ENCODE data around the gene LRCH4.

The LRCH4 gene

GRCh38 chr7:100584683-100585510 is 1.0 kb downstream of the LRCH4 start:
- TF ChIP-seq CTCF (IDR thresholded peaks at IDR 0.05; ENCODE audit: extremely low read depth, missing control alignments): no peak
- DNase-seq (ENCODE audit: low spot score): no peak

- no peak for DNase-seq (ENCODE audit: low spot score)
- TF ChIP-seq CTCF (IDR thresholded peaks at IDR 0.05; ENCODE audit: extremely low read depth, missing control alignments): no peak
Observed at GRCh38 chr7:100584054-100584682, 1.8 kb downstream of the LRCH4 start.

- no peak for TF ChIP-seq CTCF (IDR thresholded peaks at IDR 0.05; ENCODE audit: extremely low read depth, missing control alignments)
- DNase-seq (ENCODE audit: low spot score): peak; percentile 66
Observed at GRCh38 chr7:100583132-100584053, 2.5 kb downstream of the LRCH4 start.

- TF ChIP-seq CTCF (IDR thresholded peaks at IDR 0.05; ENCODE audit: extremely low read depth, missing control alignments): no peak
- DNase-seq (ENCODE audit: low spot score): no peak
Observed at GRCh38 chr7:100582650-100583049, 3.3 kb downstream of the LRCH4 start.

GRCh38 chr7:100582041-100582579 is 3.8 kb downstream of the LRCH4 start:
- TF ChIP-seq CTCF (IDR thresholded peaks at IDR 0.05; ENCODE audit: extremely low read depth, missing control alignments): no peak
- no peak for DNase-seq (ENCODE audit: low spot score)

- no peak for TF ChIP-seq CTCF (IDR thresholded peaks at IDR 0.05; ENCODE audit: extremely low read depth, missing control alignments)
- DNase-seq (ENCODE audit: low spot score): no peak
Observed at GRCh38 chr7:100580466-100581283, 5.3 kb downstream of the LRCH4 start.

All from GM20000 (cell line).